AG10803 (cell line): ENCODE data around the gene CDK14.
A peak's percentile ranks its signal among the peaks of the same experiment; 100 is the strongest.

Experiments used
- DNase-seq: peaks from one replicate; pipeline ENCODE4 v3.0.0; 2010; ENCODE audit warnings: low read depth
- H3K4me3 ChIP-seq: 2 replicates; pipeline ENCODE4 v1.5.1; 2011; ENCODE audit warnings: mild to moderate bottlenecking, low read length, control low read depth
- TF ChIP-seq, protein P1 (sequence below): conservative IDR thresholded peaks from 2 replicates; pipeline ENCODE4 v1.5.1; 2011; ENCODE audit warnings: mild to moderate bottlenecking, low read length, control low read depth, inconsistent platforms

The CDK14 gene

DNA sequence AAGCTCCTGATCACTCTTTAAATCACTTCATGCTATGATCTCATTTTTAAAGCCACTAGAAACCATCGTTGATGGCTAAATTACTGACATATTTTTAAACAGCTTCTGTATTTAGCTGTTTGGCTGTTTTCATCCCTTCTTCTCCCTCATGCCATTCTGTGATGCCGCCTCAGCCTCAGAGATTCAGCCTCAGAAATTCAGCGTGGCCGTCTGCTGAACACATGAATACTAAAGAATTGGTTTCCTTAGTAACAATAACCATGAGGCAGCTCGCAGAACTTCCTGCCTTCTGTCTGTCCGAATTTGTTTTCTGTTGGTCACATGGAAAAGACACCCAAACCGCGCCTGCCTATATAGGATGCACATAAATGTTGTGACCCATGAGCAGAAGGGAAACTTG is 637.1 kb downstream of the CDK14 start:
- peak; percentile 35 for DNase-seq
- TF ChIP-seq, protein P1, sequence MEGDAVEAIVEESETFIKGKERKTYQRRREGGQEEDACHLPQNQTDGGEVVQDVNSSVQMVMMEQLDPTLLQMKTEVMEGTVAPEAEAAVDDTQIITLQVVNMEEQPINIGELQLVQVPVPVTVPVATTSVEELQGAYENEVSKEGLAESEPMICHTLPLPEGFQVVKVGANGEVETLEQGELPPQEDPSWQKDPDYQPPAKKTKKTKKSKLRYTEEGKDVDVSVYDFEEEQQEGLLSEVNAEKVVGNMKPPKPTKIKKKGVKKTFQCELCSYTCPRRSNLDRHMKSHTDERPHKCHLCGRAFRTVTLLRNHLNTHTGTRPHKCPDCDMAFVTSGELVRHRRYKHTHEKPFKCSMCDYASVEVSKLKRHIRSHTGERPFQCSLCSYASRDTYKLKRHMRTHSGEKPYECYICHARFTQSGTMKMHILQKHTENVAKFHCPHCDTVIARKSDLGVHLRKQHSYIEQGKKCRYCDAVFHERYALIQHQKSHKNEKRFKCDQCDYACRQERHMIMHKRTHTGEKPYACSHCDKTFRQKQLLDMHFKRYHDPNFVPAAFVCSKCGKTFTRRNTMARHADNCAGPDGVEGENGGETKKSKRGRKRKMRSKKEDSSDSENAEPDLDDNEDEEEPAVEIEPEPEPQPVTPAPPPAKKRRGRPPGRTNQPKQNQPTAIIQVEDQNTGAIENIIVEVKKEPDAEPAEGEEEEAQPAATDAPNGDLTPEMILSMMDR: no peak
- H3K4me3 ChIP-seq: no peak overlapping the region

DNA sequence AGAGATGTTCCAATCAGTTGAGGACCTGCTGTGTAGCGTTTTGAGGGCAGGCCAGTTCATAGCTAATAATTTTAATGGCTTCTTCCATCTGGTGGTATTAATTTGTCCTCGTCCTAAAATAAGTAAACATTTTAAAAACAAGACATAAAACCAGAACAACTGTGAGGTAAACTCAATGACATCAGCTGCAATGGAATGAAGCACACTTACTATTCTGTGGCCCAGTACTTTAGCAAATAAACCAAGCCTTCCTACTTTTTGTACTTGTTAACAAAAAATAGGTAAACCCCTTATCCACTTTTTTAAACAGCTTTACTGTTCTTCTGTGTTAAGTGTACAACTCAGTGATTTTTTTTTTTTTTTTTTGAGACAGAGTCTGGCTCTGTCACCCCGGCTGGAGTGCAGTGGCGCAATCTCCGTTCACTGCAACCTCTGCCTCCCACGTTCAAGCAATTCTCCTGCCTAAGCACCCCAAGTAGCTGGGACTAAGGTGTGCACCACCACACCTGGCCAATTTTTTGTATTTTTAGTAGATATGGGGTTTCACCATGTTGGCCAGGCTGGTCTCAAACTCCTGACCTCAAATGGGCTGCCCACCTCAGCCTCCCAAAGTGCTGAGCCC is 639.2 kb downstream of the CDK14 start:
- TF ChIP-seq, protein P1: no peak
- DNase-seq: no peak
- no peak overlapping the region for H3K4me3 ChIP-seq

DNA sequence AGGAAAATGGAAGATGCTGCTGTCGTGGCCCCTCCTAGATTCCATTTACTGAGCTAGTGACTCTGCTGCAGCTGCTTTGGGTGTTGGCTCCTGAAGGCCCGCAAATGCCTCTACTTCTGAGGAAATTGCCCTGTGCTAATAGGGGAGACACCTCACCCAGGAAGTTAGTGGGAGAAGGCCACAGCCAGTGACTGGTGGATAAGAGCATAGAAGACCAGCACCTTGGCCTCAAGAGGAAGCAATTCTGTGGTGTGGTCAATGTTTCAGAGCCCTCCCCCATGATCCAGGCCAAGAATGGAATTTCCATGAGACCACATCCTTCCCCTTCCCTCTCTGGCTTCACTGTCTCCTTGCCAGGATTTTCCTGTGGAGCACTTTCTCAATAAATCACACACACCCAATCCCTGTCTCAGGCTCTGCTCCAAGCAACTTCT is 643.1 kb downstream of the CDK14 start:
- H3K4me3 ChIP-seq: no peak overlapping the region
- DNase-seq: peak; percentile 86
- TF ChIP-seq, protein P1: no peak

DNA sequence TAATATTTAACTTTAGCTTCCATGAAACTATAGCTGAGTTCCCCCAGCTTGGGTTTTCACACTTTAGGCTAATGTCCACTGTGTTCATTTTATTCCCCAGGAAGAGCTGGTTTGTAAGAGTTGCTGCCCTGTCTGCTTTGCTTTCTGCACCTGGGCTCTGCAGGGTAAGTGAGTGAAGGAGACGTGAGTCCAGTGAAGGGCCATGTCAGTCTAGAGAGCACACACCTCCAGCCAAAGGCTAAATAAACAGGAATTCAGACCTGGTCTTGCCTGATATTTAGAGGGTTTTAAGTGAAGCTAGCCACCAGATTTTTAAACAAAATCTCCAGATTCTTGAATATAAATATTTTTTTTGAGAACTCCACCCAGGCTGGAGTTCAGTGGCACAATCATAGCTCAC is 643.7 kb downstream of the CDK14 start:
- DNase-seq: no peak
- TF ChIP-seq, protein P1: no peak
- no peak overlapping the region for H3K4me3 ChIP-seq

DNA sequence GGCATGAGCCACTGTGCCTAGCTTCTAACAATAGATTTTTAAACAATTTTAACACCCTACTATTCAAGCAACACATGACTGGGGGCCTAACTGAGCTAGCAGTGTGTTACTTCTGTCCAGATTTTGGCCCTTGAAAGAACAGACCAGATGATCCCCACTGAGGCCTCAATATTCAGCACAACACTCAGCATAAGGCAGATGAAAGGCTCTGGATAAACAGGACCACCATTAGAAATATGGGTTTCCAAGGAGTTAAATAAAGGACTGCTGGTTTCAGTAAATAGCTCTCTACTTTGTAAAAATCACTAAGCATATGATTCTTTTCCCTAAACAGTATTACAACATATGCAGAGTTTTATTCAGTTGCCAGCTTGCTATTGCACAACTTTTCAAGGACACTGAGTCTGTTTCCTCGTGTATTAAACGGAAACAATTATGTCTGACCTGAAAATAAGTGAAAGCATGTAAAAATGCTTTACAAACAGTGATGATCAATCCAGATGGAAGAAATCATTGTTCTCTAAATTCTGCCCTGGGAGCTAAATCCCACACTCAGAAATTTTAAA is 644.3 kb downstream of the CDK14 start:
- peak; percentile 88 for DNase-seq
- no peak overlapping the region for H3K4me3 ChIP-seq
- TF ChIP-seq, protein P1: no peak

DNA sequence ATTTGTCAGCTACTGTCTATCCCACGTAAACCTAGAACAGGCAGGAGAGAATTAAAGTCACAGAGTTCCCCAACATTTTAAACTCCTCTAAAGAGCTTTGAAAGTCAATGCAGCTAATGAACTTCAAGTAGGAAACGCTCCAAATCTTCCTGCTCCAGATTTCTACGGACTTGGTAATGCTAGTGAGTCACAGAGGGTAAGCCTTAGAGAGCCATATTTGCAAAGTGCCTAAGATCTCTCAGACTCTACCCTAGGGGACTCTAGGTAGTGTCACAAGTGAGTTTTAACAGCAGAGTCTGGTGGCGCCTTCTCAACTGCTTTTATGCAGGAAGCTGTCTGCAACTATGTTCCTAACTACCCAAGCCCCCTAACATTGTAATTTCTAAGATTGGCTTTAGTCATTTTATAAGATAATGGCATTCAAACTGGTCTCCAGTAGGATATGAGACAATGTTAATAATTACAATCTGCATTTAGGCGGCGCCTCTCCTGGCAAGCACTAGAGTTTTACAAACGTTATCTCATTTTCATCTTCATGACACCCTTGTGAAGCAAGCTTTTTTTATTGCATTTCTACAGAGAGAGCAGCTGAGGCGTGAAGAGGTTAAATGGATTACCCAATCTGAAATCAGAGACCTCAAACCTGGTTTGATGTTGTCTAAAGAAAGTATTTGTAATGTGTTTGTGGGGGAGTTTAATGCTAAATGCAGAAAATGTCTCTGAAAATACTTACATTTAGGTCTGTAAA is 646.1 kb downstream of the CDK14 start:
- TF ChIP-seq, protein P1: no peak
- H3K4me3 ChIP-seq: no peak overlapping the region
- DNase-seq: peak; percentile 62
